Heart left ventricle (tissue), 13 donors: Measurements from ENCODE around the gene HMCN2.

ENCODE experiments used
- POLR2A ChIP-seq, 2 donors: fragments of 450-650 bp; IDR thresholded peaks; one replicate each; pipeline ENCODE4 v1.6.1; 2017; ENCODE audit warnings: antibody characterized with exemption in 2 of 2, mild to moderate bottlenecking in 2 of 2, moderate library complexity in 2 of 2
- TF ChIP-seq, protein P1 (sequence below), 12 donors: fragments of 200-600 bp; sonication (generic) in 4 of 12; IDR thresholded peaks; one replicate each; pipeline versions ENCODE4 v1.5.0 to v1.8.0; 2018 to 2022; ENCODE audit warnings: antibody characterized with exemption in 12 of 12, mild to moderate bottlenecking in 5 of 12
- donor health status: ischemic (EF 13 %, LVEDD 7.1; RV severe dilation, severe dysfunction).
- donor health status: DM: no; HTN: yes; CAD: no.
- donor health status: DM: no; HTN: no; CAD: no.
- donor health status: ischemic (EF 25% LVEDD 6.9; RV normal size, moderate dysfunction).
- donor health status: ischemic (EF 25% LVEDD 5.7; RV mildly dilated, moderate dysfunction).
- donor health status: ischemic (EF 35%, LVEDD 5.7; RV mildly dilated, moderate dysfunction).
- donor health status: nonischemic (EF 11% LVEDD 7.7; RV severe dilation, severe dysfunction).
- donor health status: DM: yes; HTN: yes; CAD: no.
- donor health status: PGD.
- donor health status: ischemic (EF 29% LVEDD 5.4; RV normal size, mild dysfunction).
- donor health status: nonischemic (EF 23%, LVEDD 6.1; RV moderate dilation, normal function).

DNA sequence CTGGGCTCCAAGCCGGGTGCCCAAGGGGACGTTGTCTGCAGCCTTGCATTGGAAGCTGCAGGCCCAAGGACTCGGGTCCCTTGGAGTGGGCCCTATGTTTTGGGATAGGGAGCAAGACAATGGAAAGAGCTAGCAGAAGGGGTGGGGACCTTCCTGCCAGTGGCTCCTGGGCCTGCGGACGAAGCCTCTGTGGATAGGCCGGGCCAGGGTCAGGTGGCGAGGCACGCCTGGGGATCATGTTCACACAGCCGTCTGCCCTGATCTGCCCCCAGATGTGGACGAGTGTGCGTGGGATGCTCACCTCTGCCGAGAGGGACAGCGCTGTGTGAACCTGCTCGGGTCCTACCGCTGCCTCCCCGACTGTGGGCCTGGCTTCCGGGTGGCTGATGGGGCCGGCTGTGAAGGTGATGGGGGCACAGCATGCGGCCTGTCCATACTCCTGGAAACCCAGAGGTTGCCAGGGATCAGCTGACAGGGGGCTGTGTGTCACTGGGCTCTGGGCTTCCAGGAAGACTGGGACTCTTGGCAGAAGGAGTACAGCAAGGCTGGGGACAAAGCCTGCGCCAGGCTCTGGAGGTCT lies 162.6 kb downstream of the HMCN2 start:
- TF ChIP-seq, protein P1, sequence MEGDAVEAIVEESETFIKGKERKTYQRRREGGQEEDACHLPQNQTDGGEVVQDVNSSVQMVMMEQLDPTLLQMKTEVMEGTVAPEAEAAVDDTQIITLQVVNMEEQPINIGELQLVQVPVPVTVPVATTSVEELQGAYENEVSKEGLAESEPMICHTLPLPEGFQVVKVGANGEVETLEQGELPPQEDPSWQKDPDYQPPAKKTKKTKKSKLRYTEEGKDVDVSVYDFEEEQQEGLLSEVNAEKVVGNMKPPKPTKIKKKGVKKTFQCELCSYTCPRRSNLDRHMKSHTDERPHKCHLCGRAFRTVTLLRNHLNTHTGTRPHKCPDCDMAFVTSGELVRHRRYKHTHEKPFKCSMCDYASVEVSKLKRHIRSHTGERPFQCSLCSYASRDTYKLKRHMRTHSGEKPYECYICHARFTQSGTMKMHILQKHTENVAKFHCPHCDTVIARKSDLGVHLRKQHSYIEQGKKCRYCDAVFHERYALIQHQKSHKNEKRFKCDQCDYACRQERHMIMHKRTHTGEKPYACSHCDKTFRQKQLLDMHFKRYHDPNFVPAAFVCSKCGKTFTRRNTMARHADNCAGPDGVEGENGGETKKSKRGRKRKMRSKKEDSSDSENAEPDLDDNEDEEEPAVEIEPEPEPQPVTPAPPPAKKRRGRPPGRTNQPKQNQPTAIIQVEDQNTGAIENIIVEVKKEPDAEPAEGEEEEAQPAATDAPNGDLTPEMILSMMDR (IDR thresholded peaks at IDR 0.05) = no peak
- TF ChIP-seq POLR2A (IDR thresholded peaks at IDR 0.05) = no peak
